H1 (cell line): ENCODE data around the gene MXRA8. TPM values are rescaled to one million over a fixed set of nuclear protein-coding genes. Genes with fewer than 3 reads are reported as not detected.

ENCODE experiments used
- CTCF ChIA-PET: fragments of 300-600 bp; sonication (Branson Sonifier 250); formaldehyde crosslinking; loops from one replicate; lab custom pipeline; 2021; ENCODE audit not compliant: partially characterized antibody; lab: Charles Lee
- POLR2A ChIA-PET: fragments of 300-600 bp; sonication (Branson Sonifier 250); formaldehyde crosslinking; loops from one replicate; lab custom pipeline; 2021; ENCODE audit warnings: inconsistent platforms; ENCODE audit not compliant: partially characterized antibody; lab: Charles Lee
- DNase-seq, 2 experiments: peaks; one replicate each; pipeline versions ENCODE4 v3.0.0 to v3.0.0-alpha.2; 2010 to 2022; ENCODE audit warnings: low spot score in 2 of 2, low read depth in 1 of 2, mixed read lengths in 1 of 2
- FAIRE-seq: peaks from 2 replicates; lab custom pipeline; 2011; peaks lifted over from hg19 to GRCh38; lab: Jason Lieb, UNC
- H2AFZ ChIP-seq: 2 replicates; pipeline ENCODE4 v1.8.1; 2012; ENCODE audit warnings: low read length, inconsistent platforms
- H2AK5ac ChIP-seq: 2 replicates; pipeline ENCODE4 v1.6.1; 2013; ENCODE audit warnings: low read depth, low read length
- H2BK120ac ChIP-seq: replicated peaks from 2 replicates; pipeline ENCODE3; 2013; ENCODE audit warnings: low read depth, low read length, inconsistent platforms
- H2BK12ac ChIP-seq: 2 replicates; pipeline ENCODE4 v1.6.1; 2013; ENCODE audit warnings: low read depth, low read length
- H2BK15ac ChIP-seq: 2 replicates; pipeline ENCODE4 v1.6.1; 2013; ENCODE audit warnings: low read length
- H2BK20ac ChIP-seq: 2 replicates; pipeline ENCODE4 v1.6.1; 2013; ENCODE audit warnings: low read length
- H2BK5ac ChIP-seq: 2 replicates; pipeline ENCODE4 v1.6.1; 2013; ENCODE audit warnings: low read depth, low read length
- H3K14ac ChIP-seq: 2 replicates; pipeline ENCODE4 v1.6.1; 2013; ENCODE audit warnings: inconsistent platforms; ENCODE audit not compliant: insufficient read length
- H3K18ac ChIP-seq: 2 replicates; pipeline ENCODE4 v1.6.1; 2013; ENCODE audit warnings: low read length; ENCODE audit errors: extremely low read depth
- H3K23ac ChIP-seq: 2 replicates; pipeline ENCODE4 v1.6.1; 2013; ENCODE audit warnings: inconsistent platforms; ENCODE audit not compliant: insufficient read length
- H3K23me2 ChIP-seq: 2 replicates; pipeline ENCODE4 v1.6.1; 2013; ENCODE audit warnings: low read depth, low read length
- H3K27ac ChIP-seq: 2 replicates; pipeline ENCODE4 v1.6.1; 2011; ENCODE audit warnings: low read depth, low read length, inconsistent platforms
- H3K27me3 ChIP-seq, 4 experiments: replicated peaks in 1 of 4; 1 replicate in 1 of 4; 2 replicates in 3 of 4; pipeline versions ENCODE4 v1.6.1 to v1.8.1; 2011 to 2013; ENCODE audit warnings: low read length in 3 of 4, mild to moderate bottlenecking in 3 of 4, inconsistent platforms in 2 of 4, mixed read lengths in 2 of 4, moderate library complexity in 1 of 4; ENCODE audit not compliant: control insufficient read depth in 3 of 4, insufficient read depth in 3 of 4; ENCODE audit errors: extremely low read depth in 1 of 4
- H3K36me3 ChIP-seq, 4 experiments: 2 replicates each; pipeline versions ENCODE4 v1.6.1 to v1.8.1; 2011 to 2013; ENCODE audit warnings: mild to moderate bottlenecking in 4 of 4, low read length in 3 of 4, moderate library complexity in 2 of 4, control low read depth in 1 of 4, inconsistent platforms in 1 of 4; ENCODE audit not compliant: insufficient read depth in 4 of 4, control insufficient read depth in 2 of 4
- H3K4ac ChIP-seq: replicated peaks from 2 replicates; pipeline ENCODE3; 2013; ENCODE audit warnings: low read length, low read depth, mixed read lengths, inconsistent platforms; ENCODE audit not compliant: insufficient read length
- H3K4me1 ChIP-seq, 4 experiments: replicated peaks in 1 of 4; 1 replicate in 1 of 4; 2 replicates in 3 of 4; pipeline versions ENCODE4 v1.6.1 to v1.8.1; 2011 to 2013; ENCODE audit warnings: low read length in 3 of 4, inconsistent platforms in 2 of 4, mixed read lengths in 1 of 4; ENCODE audit not compliant: insufficient read depth in 4 of 4, control insufficient read depth in 3 of 4
- H3K4me2 ChIP-seq, 2 experiments: 2 replicates each; pipeline versions ENCODE4 v1.6.1 to v1.8.1; 2011 to 2013; ENCODE audit warnings: low read depth in 2 of 2, low read length in 2 of 2, control low read depth in 1 of 2, inconsistent platforms in 1 of 2, mild to moderate bottlenecking in 1 of 2; ENCODE audit not compliant: insufficient read depth in 1 of 2
- H3K4me3 ChIP-seq, 4 experiments: fragments of 200-600, 300-600 bp in 1 of 4; sonication (generic), shearing (Covaris generic), sonication (Bioruptor Twin) in 1 of 4; 2 replicates each; pipeline versions ENCODE4 v1.5.1 to v1.8.1; 2011 to 2016; ENCODE audit warnings: low read length in 4 of 4, low read depth in 3 of 4, control low read depth in 2 of 4, inconsistent platforms in 2 of 4, mild to moderate bottlenecking in 2 of 4, mixed read lengths in 1 of 4, moderate library complexity in 1 of 4; ENCODE audit not compliant: insufficient read depth in 2 of 4; ENCODE audit errors: extremely low read depth in 1 of 4
- H3K56ac ChIP-seq: replicated peaks from 2 replicates; pipeline ENCODE3; 2013; ENCODE audit warnings: low read depth, mild to moderate bottlenecking, mixed read lengths, low read length, inconsistent platforms; ENCODE audit not compliant: insufficient read length
- H3K79me1 ChIP-seq: 2 replicates; pipeline ENCODE4 v1.6.1; 2013; ENCODE audit warnings: low read depth, low read length, control low read depth
- H3K79me2 ChIP-seq, 2 experiments: 2 replicates each; pipeline versions ENCODE4 v1.6.1 to v1.8.1; 2012 to 2013; ENCODE audit warnings: low read length in 2 of 2, mild to moderate bottlenecking in 2 of 2, inconsistent platforms in 1 of 2; ENCODE audit not compliant: insufficient read depth in 2 of 2, control insufficient read depth in 1 of 2
- H3K9ac ChIP-seq, 4 experiments: replicated peaks in 1 of 4; 1 replicate in 1 of 4; 2 replicates in 3 of 4; pipeline versions ENCODE4 v1.6.1 to v1.8.1; 2011 to 2013; ENCODE audit warnings: low read depth in 3 of 4, low read length in 3 of 4, control low read depth in 2 of 4, mild to moderate bottlenecking in 2 of 4, moderate library complexity in 2 of 4, inconsistent platforms in 1 of 4; ENCODE audit errors: extremely low read depth in 1 of 4
- H3K9me3 ChIP-seq, 2 experiments: 2 replicates each; pipeline versions ENCODE4 v1.6.1 to v1.8.1; 2012 to 2013; ENCODE audit warnings: mild to moderate bottlenecking in 2 of 2, moderate library complexity in 2 of 2, control low read depth in 1 of 2, inconsistent platforms in 1 of 2, low read depth in 1 of 2, low read length in 1 of 2, mixed read lengths in 1 of 2; ENCODE audit not compliant: insufficient read depth in 2 of 2
- H4K20me1 ChIP-seq, 2 experiments: replicated peaks in 1 of 2; 2 replicates each; pipeline versions ENCODE3 to v1.8.1; 2011 to 2013; ENCODE audit warnings: inconsistent platforms in 2 of 2, low read length in 2 of 2, mild to moderate bottlenecking in 1 of 2; ENCODE audit not compliant: insufficient read depth in 2 of 2, control insufficient read depth in 1 of 2
- H4K5ac ChIP-seq: 2 replicates; pipeline ENCODE4 v1.6.1; 2013; ENCODE audit warnings: low read length, low read depth, mixed read lengths, inconsistent platforms; ENCODE audit not compliant: insufficient read length
- H4K8ac ChIP-seq: 2 replicates; pipeline ENCODE4 v1.8.0; 2013; ENCODE audit warnings: mild to moderate bottlenecking, moderate library complexity, low read length, inconsistent platforms; ENCODE audit not compliant: insufficient read depth; ENCODE audit errors: extremely low read depth
- H4K91ac ChIP-seq: replicated peaks from 2 replicates; pipeline ENCODE3; 2013; ENCODE audit warnings: low read length, mixed read lengths, inconsistent platforms; ENCODE audit not compliant: insufficient read length
- SIRT6 ChIP-seq: IDR thresholded peaks from one replicate; pipeline ENCODE4 v1.7.1; 2012; ENCODE audit warnings: low read length, inconsistent platforms
- WGBS, 2 experiments: shearing (Covaris generic) in 1 of 2; methylation state at CpG; one replicate each; pipeline versions ENCODE4 v1.1.6 to v1.1.7; 2013 to 2015; ENCODE audit warnings: low lambda C conversion rate in 2 of 2, mixed read lengths in 2 of 2, inconsistent platforms in 1 of 2, low coverage in 1 of 2, missing lambda C conversion rate in 1 of 2; ENCODE audit not compliant: insufficient replicate concordance in 2 of 2, insufficient coverage in 1 of 2, insufficient read length in 1 of 2; ENCODE audit errors: extremely low coverage in 1 of 2, missing lambda C conversion rate in 1 of 2; 5-methylcytosine and 5-hydroxymethylcytosine counted together
- polyA plus RNA-seq, 7 experiments: library from polyadenylated mRNA; depleted of rRNA in 3 of 7; stranded (reverse) in 5 of 7; unstranded in 2 of 7; fragments of >200 nt in 5 of 7; fragments of 200-250 nt in 2 of 7; gene quantifications; 1 replicate in 5 of 7; 2 replicates in 1 of 7; 4 replicates in 1 of 7; pipeline versions ENCODE4 v1.2.1 to v1.2.3, GENCODE V29; 2011 to 2013; ENCODE audit warnings: missing spikeins in 2 of 7, mixed read lengths in 2 of 7
- total RNA-seq: library from RNA; stranded (reverse); fragmentation: NEBNext Ultra II Directional; extraction: Animal tissue kit (Norgen Biotek cat#: 25700); gene quantifications from 2 replicates; pipeline ENCODE4 v1.2.1, GENCODE V29; 2021

Gene MXRA8
- total and polyA plus RNA-seq, 2 of the 8 experiments (the other 6 are each of a cell fraction or from before 2014, with no cell fraction given), result 10.5 to 17.2 TPM

DNA sequence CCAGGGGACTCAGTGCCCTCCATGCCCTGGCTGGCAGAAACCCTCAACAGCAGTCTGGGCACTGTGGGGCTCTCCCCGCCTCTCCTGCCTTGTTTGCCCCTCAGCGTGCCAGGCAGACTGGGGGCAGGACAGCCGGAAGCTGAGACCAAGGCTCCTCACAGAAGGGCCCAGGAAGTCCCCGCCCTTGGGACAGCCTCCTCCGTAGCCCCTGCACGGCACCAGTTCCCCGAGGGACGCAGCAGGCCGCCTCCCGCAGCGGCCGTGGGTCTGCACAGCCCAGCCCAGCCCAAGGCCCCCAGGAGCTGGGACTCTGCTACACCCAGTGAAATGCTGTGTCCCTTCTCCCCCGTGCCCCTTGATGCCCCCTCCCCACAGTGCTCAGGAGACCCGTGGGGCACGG, 30.1 kb downstream of the MXRA8 start:
- CTCF ChIA-PET, result interaction anchor here (0.5 kb wide), 1 partner anchor 340 kb away, joined by 3 read pairs; no protein-coding TSS in a partner anchor
- no peak overlapping the region for H3K4me3 ChIP-seq
- DNase-seq (no peak), FAIRE-seq (no peak)
- peaks cover 3 to 16% of the 10 kb centered on the region in 2 experiments; a peak in 3 of 4 replicates for H3K79me2 ChIP-seq
- no peak overlapping the region for H3K23ac ChIP-seq
- H3K36me3 ChIP-seq, result peaks cover 0 to 3% (median 0%) of the 10 kb centered on the region in 4 experiments; a peak in 1 of 8 replicates
- H4K91ac ChIP-seq, result no peak overlapping the region
- no peak overlapping the region for H3K9ac ChIP-seq
- H3K9me3 ChIP-seq, result peaks cover 0 to 6% of the 10 kb centered on the region in 2 experiments; a peak in 2 of 4 replicates
- no peak overlapping the region for H3K4ac ChIP-seq
- POLR2A ChIA-PET, result interaction anchor here (0.6 to 1.4 kb wide), 4 partner anchors 8 to 32 kb away, joined by 3 to 4 read pairs (median 4); no protein-coding TSS in a partner anchor
- H3K4me2 ChIP-seq, result no peak overlapping the region
- H2AK5ac ChIP-seq, result no peak overlapping the region
- H3K27me3 ChIP-seq, result no peaks in the 10 kb centered on the region; a peak in 1 of 7 replicates
- H4K8ac ChIP-seq, result no peak overlapping the region
- H2BK15ac ChIP-seq, result no peak overlapping the region
- H4K5ac ChIP-seq, result no peak overlapping the region
- no peak overlapping the region for H2BK5ac ChIP-seq
- no peak overlapping the region for H3K18ac ChIP-seq
- no peak overlapping the region for H2BK120ac ChIP-seq
- H2AFZ ChIP-seq, result no peak overlapping the region
- H3K14ac ChIP-seq, result no peak overlapping the region
- no peak overlapping the region for H2BK20ac ChIP-seq
- peaks cover 9% of the 10 kb centered on the region for H3K23me2 ChIP-seq
- H3K4me1 ChIP-seq, result peaks cover 0 to 8% (median 3%) of the 10 kb centered on the region in 4 experiments; a peak in 5 of 7 replicates
- H3K27ac ChIP-seq, result no peak overlapping the region
- 100% methylated on average over 6 of the region's 15 CpGs; no CpG with 5 or more reads in 1 of the 2 experiments for WGBS, 2 experiments
- H3K56ac ChIP-seq, result no peak overlapping the region
- H2BK12ac ChIP-seq, result no peak overlapping the region
- peaks cover 3 to 26% of the 10 kb centered on the region in 2 experiments for H4K20me1 ChIP-seq
- TF ChIP-seq SIRT6, result no peak
- H3K79me1 ChIP-seq, result peaks cover 13% of the 10 kb centered on the region
